ENCODE results near the gene SLC41A2.

SLC41A2 gene

DNA sequence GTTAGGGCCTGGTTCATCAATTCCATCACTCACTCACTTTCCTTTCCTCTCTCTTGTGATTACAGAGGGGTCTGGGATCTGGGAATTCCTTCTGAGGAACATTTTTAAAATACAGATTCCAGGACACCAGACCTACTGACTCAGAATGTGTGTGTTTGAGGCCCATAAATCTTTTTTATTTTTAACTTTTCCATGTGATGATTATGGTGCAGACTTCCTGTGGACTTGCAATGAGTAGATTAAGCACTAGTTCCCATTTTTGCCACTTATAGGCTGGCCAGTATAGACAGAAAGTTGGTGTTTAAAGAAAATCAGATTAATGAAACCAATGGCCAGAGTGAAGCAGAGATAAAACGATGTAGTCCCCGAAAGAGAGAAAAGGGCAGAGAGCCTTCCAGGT is 28.1 kb downstream of the SLC41A2 start:
- ChIA-PET POLR2A (no interaction called here), CTCF (no interaction called here)
- DNase-seq (ENCODE audit: extremely low spot score), result no peak
- TF ChIP-seq NFRKB (IDR thresholded peaks at IDR 0.05) (no peak), LEF1 (IDR thresholded peaks at IDR 0.05; ENCODE audit: borderline replicate concordance) (no peak), FOXK2 (IDR thresholded peaks at IDR 0.05) (no peak), FOXM1 (IDR thresholded peaks at IDR 0.05; ENCODE audit: borderline replicate concordance) (no peak), SP1 (IDR thresholded peaks at IDR 0.05) (no peak), FOXA1 (IDR thresholded peaks at IDR 0.05) (no peak), L3MBTL2 (conservative IDR thresholded peaks at IDR 0.05) (no peak), BHLHE40 (IDR thresholded peaks at IDR 0.05; ENCODE audit: borderline replicate concordance) (no peak), SUZ12 (IDR thresholded peaks at IDR 0.05) (no peak)

- POLR2A ChIA-PET, result no interaction called here
- CTCF ChIA-PET, result no interaction called here
- TF ChIP-seq ARNT (IDR thresholded peaks at IDR 0.05) (no peak), FOXM1 (IDR thresholded peaks at IDR 0.05; ENCODE audit: borderline replicate concordance) (no peak), FOXK2 (IDR thresholded peaks at IDR 0.05) (no peak), TARDBP (IDR thresholded peaks at IDR 0.05) (no peak), SUZ12 (IDR thresholded peaks at IDR 0.05) (no peak), CTBP1 (IDR thresholded peaks at IDR 0.05; ENCODE audit: borderline replicate concordance) (no peak), ZNF384 (IDR thresholded peaks at IDR 0.05) (no peak), FOXA1 (IDR thresholded peaks at IDR 0.05) (no peak), BHLHE40 (IDR thresholded peaks at IDR 0.05; ENCODE audit: borderline replicate concordance) (no peak), LEF1 (IDR thresholded peaks at IDR 0.05; ENCODE audit: borderline replicate concordance) (no peak), L3MBTL2 (conservative IDR thresholded peaks at IDR 0.05) (no peak), HDGF (IDR thresholded peaks at IDR 0.05; ENCODE audit: borderline replicate concordance) (no peak), SP1 (IDR thresholded peaks at IDR 0.05) (no peak), ELF4 (IDR thresholded peaks at IDR 0.05) (no peak), NFRKB (IDR thresholded peaks at IDR 0.05) (no peak)
- TF ChIP-seq, protein P1, sequence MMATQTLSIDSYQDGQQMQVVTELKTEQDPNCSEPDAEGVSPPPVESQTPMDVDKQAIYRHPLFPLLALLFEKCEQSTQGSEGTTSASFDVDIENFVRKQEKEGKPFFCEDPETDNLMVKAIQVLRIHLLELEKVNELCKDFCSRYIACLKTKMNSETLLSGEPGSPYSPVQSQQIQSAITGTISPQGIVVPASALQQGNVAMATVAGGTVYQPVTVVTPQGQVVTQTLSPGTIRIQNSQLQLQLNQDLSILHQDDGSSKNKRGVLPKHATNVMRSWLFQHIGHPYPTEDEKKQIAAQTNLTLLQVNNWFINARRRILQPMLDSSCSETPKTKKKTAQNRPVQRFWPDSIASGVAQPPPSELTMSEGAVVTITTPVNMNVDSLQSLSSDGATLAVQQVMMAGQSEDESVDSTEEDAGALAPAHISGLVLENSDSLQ (IDR thresholded peaks at IDR 0.05), result no peak
- DNase-seq (ENCODE audit: extremely low spot score), result no peak
Observed at GRCh38 chr12:104929368-104929767, 28.7 kb downstream of the SLC41A2 start.

DNA sequence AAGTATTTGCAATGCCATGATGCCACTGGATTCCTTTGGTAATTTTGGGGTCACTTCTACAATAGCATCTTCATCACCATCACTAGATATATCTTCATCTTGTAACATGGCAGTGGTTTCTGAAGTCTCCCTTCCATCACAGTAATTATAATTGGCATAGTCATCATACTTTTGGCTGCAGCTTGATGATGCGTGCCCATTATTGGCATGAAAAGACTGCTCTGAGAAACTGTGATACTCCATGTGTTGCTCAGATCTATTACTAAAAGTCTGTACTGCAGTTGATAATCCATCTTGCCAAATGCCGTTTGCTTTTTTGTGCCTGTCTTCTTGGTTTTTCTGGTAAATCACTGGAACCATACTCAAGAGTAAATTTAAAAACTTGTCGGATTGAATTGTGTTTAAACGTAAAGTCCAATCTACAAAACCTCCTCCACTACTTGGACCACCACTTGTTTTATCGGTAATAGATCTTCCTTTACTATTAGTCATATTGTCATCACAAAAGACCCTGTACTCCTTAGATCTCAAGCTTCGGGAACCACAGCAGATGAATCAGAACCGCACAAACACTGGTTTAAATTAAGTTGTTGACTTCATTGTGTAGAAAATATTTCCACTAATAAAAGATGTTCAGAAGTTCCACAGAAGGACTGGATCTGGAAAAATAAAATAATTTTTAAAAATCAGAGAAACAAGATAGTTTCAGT is 29.9 kb downstream of the SLC41A2 start:
- CTCF ChIA-PET, result no interaction called here
- TF ChIP-seq L3MBTL2 (conservative IDR thresholded peaks at IDR 0.05), result no peak
- TF ChIP-seq BHLHE40 (IDR thresholded peaks at IDR 0.05; ENCODE audit: borderline replicate concordance), result no peak
- no peak for TF ChIP-seq ELF4 (IDR thresholded peaks at IDR 0.05)
- TF ChIP-seq SP1 (IDR thresholded peaks at IDR 0.05), result no peak
- no peak for TF ChIP-seq FOXM1 (IDR thresholded peaks at IDR 0.05; ENCODE audit: borderline replicate concordance)
- TF ChIP-seq ARNT (IDR thresholded peaks at IDR 0.05), result no peak
- DNase-seq (ENCODE audit: extremely low spot score), result no peak
- POLR2A ChIA-PET, result no interaction called here

- POLR2A ChIA-PET, result no interaction called here
- DNase-seq (ENCODE audit: extremely low spot score), result no peak
- CTCF ChIA-PET, result interaction anchor here (0.7 kb wide), 1 partner anchor 153 kb away, joined by 3 read pairs; no protein-coding TSS in a partner anchor
- TF ChIP-seq LEF1 (IDR thresholded peaks at IDR 0.05; ENCODE audit: borderline replicate concordance) (no peak), L3MBTL2 (conservative IDR thresholded peaks at IDR 0.05) (no peak), FOXM1 (IDR thresholded peaks at IDR 0.05; ENCODE audit: borderline replicate concordance) (no peak), SP1 (IDR thresholded peaks at IDR 0.05) (no peak)
Observed at GRCh38 chr12:104925501-104925900, 32.6 kb downstream of the SLC41A2 start.

GRCh38 chr12:104921340-104921739 is 36.8 kb downstream of the SLC41A2 start:
- CTCF ChIA-PET, result interaction anchor here (0.7 kb wide), 1 partner anchor 10 kb away, joined by 3 read pairs; no protein-coding TSS in a partner anchor
- POLR2A ChIA-PET, result no interaction called here
- no peak for DNase-seq (ENCODE audit: extremely low spot score)
- no peak for TF ChIP-seq ELF4 (IDR thresholded peaks at IDR 0.05)
- TF ChIP-seq, protein P1 (IDR thresholded peaks at IDR 0.05), result no peak
- TF ChIP-seq HDGF (IDR thresholded peaks at IDR 0.05; ENCODE audit: borderline replicate concordance), result no peak
- no peak for TF ChIP-seq BHLHE40 (IDR thresholded peaks at IDR 0.05; ENCODE audit: borderline replicate concordance)
- no peak for TF ChIP-seq CTBP1 (IDR thresholded peaks at IDR 0.05; ENCODE audit: borderline replicate concordance)
- TF ChIP-seq LEF1 (IDR thresholded peaks at IDR 0.05; ENCODE audit: borderline replicate concordance), result no peak
- TF ChIP-seq L3MBTL2 (conservative IDR thresholded peaks at IDR 0.05), result no peak

DNA sequence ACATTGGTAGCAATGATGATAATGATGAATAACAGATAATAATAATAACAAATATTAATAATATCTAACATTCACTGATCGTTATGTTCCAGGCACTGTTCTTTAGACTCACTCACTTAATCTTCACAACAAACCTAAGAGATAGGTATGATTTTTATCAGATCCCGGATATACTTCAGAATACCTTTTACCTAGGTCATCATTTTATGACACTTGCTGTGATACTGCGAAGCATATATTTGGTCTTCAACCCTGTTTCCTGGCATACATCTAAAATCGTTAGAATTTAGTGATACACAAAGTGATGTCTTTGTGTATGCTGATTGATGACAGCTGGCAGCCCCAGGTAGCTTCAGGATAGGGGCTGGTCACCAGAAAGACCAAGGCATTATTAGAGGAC is 46.1 kb downstream of the SLC41A2 start:
- no peak for DNase-seq (ENCODE audit: extremely low spot score)
- TF ChIP-seq FOXM1 (IDR thresholded peaks at IDR 0.05; ENCODE audit: borderline replicate concordance), result no peak
- TF ChIP-seq FOXA1 (IDR thresholded peaks at IDR 0.05), result no peak
- TF ChIP-seq, protein P1 (IDR thresholded peaks at IDR 0.05), result no peak
- no peak for TF ChIP-seq CTBP1 (IDR thresholded peaks at IDR 0.05; ENCODE audit: borderline replicate concordance)
- no peak for TF ChIP-seq FOXK2 (IDR thresholded peaks at IDR 0.05)
- no peak for TF ChIP-seq ELF4 (IDR thresholded peaks at IDR 0.05)
- TF ChIP-seq TARDBP (IDR thresholded peaks at IDR 0.05), result no peak
- POLR2A ChIA-PET, result no interaction called here
- CTCF ChIA-PET, result interaction anchor here (0.5 kb wide), 1 partner anchor 9 kb away, joined by 3 read pairs; no protein-coding TSS in a partner anchor

Data from HEK293T (cell line).